Activated CD8-positive, alpha-beta memory T cell treated with anti-CD3 and anti-CD28 coated beads, Interleukin-2, amount 50 U/mL, for 1 hour (primary cell): ENCODE data around the gene TMEM129.

Experiments used
- DNase-seq: peaks from one replicate; pipeline ENCODE4 v3.0.0-alpha.2; 2020; ENCODE audit errors: extremely low read depth

Gene TMEM129

GRCh38 chr4:1744552-1744951 is 23.4 kb upstream of the TMEM129 start:
- no peak for DNase-seq

- no peak for DNase-seq
Observed at GRCh38 chr4:1743975-1744374, 22.9 kb upstream of the TMEM129 start.

GRCh38 chr4:1743551-1743950 is 22.4 kb upstream of the TMEM129 start:
- DNase-seq = no peak

GRCh38 chr4:1741208-1741607 is 20.1 kb upstream of the TMEM129 start:
- DNase-seq = no peak

- no peak for DNase-seq
Observed at GRCh38 chr4:1740021-1740545, 19.0 kb upstream of the TMEM129 start.

GRCh38 chr4:1739358-1739757 is 18.2 kb upstream of the TMEM129 start:
- DNase-seq = no peak

GRCh38 chr4:1738410-1738809 is 17.3 kb upstream of the TMEM129 start:
- DNase-seq = no peak

- no peak for DNase-seq
Observed at GRCh38 chr4:1737666-1738065, 16.5 kb upstream of the TMEM129 start.

- no peak for DNase-seq
Observed at GRCh38 chr4:1736812-1737211, 15.7 kb upstream of the TMEM129 start.

- no peak for DNase-seq
Observed at GRCh38 chr4:1735215-1735614, 14.1 kb upstream of the TMEM129 start.

GRCh38 chr4:1732911-1733310 is 11.8 kb upstream of the TMEM129 start:
- no peak for DNase-seq

GRCh38 chr4:1731180-1731579 is 10.1 kb upstream of the TMEM129 start:
- DNase-seq = no peak

GRCh38 chr4:1730532-1731135 is 9.5 kb upstream of the TMEM129 start:
- DNase-seq = no peak

- no peak for DNase-seq
Observed at GRCh38 chr4:1728061-1728980, 7.2 kb upstream of the TMEM129 start.

GRCh38 chr4:1727117-1728031 is 6.3 kb upstream of the TMEM129 start:
- DNase-seq = no peak

- DNase-seq = peak; percentile 57
Observed at GRCh38 chr4:1726146-1726934, 5.2 kb upstream of the TMEM129 start.

GRCh38 chr4:1725521-1725920 is 4.4 kb upstream of the TMEM129 start:
- no peak for DNase-seq

- no peak for DNase-seq
Observed at GRCh38 chr4:1723131-1723801, 2.1 kb upstream of the TMEM129 start.

GRCh38 chr4:1722551-1723118 is 1.5 kb upstream of the TMEM129 start:
- DNase-seq = no peak
